ENCODE results near the gene RCCD1. TPM values are rescaled to one million over a fixed set of nuclear protein-coding genes. Genes with fewer than 3 reads are reported as not detected.

Gene RCCD1
- total and polyA plus RNA-seq, 4 donors: 4.4 to 11.5 (median 6.7) TPM

DNA sequence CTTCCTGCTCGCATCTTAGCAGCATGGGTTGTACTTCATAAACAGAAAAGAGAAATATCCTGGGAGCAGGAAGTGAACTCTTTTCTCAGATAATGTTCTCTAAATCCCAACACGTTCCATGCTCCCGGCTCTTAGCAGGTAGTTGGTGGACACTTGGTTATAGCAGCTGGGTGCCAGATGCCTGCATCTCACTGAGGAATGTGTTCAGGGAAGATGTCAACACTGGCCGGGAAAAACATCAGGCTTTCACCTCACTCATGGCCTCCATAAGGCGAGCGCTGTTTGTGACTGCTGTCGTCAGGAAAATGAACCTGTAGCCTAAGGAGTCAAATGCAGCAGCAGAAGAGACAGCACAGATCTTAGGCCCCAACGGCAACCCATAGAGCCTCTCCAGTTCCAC is 44.1 kb downstream of the RCCD1 start:
- WGBS, 2 donors: 86 to 93% methylated on average over 8 of the region's 8 CpGs
- no peak overlapping the region for H3K27ac ChIP-seq (ENCODE audit: low read depth in 1 of 2, low read length in 1 of 2)
- H3K36me3 ChIP-seq (ENCODE audit: control insufficient read depth in 4 of 4, insufficient read depth in 4 of 4, low read length in 4 of 4): peaks cover 22 to 29% (median 26%) of the 10 kb centered on the region in 4 donors
- no peak for DNase-seq
- no peaks in the 10 kb centered on the region for H3K27me3 ChIP-seq (ENCODE audit: control insufficient read depth in 3 of 3, insufficient read depth in 3 of 3, low read length in 2 of 3)
- H3K9ac ChIP-seq (ENCODE audit: insufficient read depth in 1 of 2, low read length in 2 of 2): no peak overlapping the region
- no peak for ATAC-seq (ENCODE audit: insufficient read depth, low FRiP score)
- peaks cover 0 to 8% (median 0%) of the 10 kb centered on the region in 5 donors for H3K4me1 ChIP-seq (ENCODE audit: control insufficient read depth in 5 of 5, insufficient read depth in 5 of 5, low read length in 5 of 5)
- TF ChIP-seq, protein P1, sequence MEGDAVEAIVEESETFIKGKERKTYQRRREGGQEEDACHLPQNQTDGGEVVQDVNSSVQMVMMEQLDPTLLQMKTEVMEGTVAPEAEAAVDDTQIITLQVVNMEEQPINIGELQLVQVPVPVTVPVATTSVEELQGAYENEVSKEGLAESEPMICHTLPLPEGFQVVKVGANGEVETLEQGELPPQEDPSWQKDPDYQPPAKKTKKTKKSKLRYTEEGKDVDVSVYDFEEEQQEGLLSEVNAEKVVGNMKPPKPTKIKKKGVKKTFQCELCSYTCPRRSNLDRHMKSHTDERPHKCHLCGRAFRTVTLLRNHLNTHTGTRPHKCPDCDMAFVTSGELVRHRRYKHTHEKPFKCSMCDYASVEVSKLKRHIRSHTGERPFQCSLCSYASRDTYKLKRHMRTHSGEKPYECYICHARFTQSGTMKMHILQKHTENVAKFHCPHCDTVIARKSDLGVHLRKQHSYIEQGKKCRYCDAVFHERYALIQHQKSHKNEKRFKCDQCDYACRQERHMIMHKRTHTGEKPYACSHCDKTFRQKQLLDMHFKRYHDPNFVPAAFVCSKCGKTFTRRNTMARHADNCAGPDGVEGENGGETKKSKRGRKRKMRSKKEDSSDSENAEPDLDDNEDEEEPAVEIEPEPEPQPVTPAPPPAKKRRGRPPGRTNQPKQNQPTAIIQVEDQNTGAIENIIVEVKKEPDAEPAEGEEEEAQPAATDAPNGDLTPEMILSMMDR (IDR thresholded peaks at IDR 0.05; ENCODE audit: control extremely low read depth, extremely low read depth): no peak
- H3K4me3 ChIP-seq: no peak overlapping the region
- no peaks in the 10 kb centered on the region for H3K9me3 ChIP-seq (ENCODE audit: control insufficient read depth in 4 of 4, insufficient read depth in 3 of 4, low read length in 3 of 4)

DNA sequence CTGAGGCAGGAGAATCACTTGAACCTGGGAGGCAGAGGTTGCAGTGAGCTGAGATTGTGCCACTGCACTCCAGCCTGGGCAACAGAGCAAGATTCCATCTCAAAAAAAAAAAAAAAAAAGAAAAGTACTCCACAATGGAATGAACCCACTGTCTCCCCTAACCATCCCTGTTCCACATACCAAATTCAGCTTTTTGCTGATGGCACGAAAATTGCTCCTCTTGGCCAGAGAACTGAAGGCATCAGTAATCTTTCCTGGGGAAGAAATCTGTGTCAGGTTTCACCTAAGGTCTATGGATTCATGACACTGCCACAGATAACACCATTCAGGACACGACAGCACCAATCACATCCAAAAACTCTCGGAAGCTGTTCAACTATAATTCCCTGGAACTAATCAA is 46.5 kb downstream of the RCCD1 start:
- TF ChIP-seq, protein P1 (IDR thresholded peaks at IDR 0.05; ENCODE audit: control extremely low read depth, extremely low read depth): no peak
- Histone ChIP-seq H3K4me3 (no peak overlapping the region), H3K9ac (ENCODE audit: insufficient read depth in 1 of 2, low read length in 2 of 2) (no peak overlapping the region), H3K36me3 (ENCODE audit: control insufficient read depth in 4 of 4, insufficient read depth in 4 of 4, low read length in 4 of 4) (peaks cover 29 to 39% (median 34%) of the 10 kb centered on the region in 4 donors), H3K27me3 (ENCODE audit: control insufficient read depth in 3 of 3, insufficient read depth in 3 of 3, low read length in 2 of 3) (no peaks in the 10 kb centered on the region), H3K4me1 (ENCODE audit: control insufficient read depth in 5 of 5, insufficient read depth in 5 of 5, low read length in 5 of 5) (no peaks in the 10 kb centered on the region), H3K27ac (ENCODE audit: low read depth in 1 of 2, low read length in 1 of 2) (no peak overlapping the region), H3K9me3 (ENCODE audit: control insufficient read depth in 4 of 4, insufficient read depth in 3 of 4, low read length in 3 of 4) (no peaks in the 10 kb centered on the region)
- WGBS, 2 donors: 96 to 97% methylated on average over 3 of the region's 3 CpGs
- DNase-seq: no peak
- no peak for ATAC-seq (ENCODE audit: insufficient read depth, low FRiP score)

DNA sequence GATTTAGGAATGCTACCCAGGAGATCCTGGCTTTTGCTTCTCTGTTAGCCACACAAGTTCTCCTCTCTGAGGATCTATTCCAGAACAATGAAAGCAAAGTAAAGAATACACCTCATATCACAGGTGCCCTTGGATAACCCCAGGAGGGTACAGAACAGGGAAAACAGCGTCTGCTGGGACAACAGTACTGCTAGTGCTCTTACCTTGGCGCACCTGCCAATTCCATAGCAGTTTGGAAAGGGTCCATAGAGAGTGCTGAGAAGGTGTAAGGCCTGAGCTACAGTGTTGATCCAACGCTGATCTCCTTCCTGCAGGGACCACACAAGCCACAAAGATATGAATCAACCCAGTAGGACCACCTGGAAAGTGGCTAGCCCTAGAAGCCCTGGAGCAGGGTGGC is 52.6 kb downstream of the RCCD1 start:
- no peak for ATAC-seq (ENCODE audit: insufficient read depth, low FRiP score)
- TF ChIP-seq, protein P1 (IDR thresholded peaks at IDR 0.05; ENCODE audit: control extremely low read depth, extremely low read depth): no peak
- DNase-seq: no peak
- H3K9me3 ChIP-seq (ENCODE audit: control insufficient read depth in 4 of 4, insufficient read depth in 3 of 4, low read length in 3 of 4): no peaks in the 10 kb centered on the region
- no peak overlapping the region for H3K4me3 ChIP-seq
- H3K27ac ChIP-seq (ENCODE audit: low read depth in 1 of 2, low read length in 1 of 2): no peak overlapping the region
- H3K27me3 ChIP-seq (ENCODE audit: control insufficient read depth in 3 of 3, insufficient read depth in 3 of 3, low read length in 2 of 3): no peaks in the 10 kb centered on the region
- peaks cover 25 to 52% (median 40%) of the 10 kb centered on the region in 4 donors for H3K36me3 ChIP-seq (ENCODE audit: control insufficient read depth in 4 of 4, insufficient read depth in 4 of 4, low read length in 4 of 4)
- 93% methylated on average over 3 of the region's 3 CpGs for WGBS, 2 donors
- H3K9ac ChIP-seq (ENCODE audit: insufficient read depth in 1 of 2, low read length in 2 of 2): no peak overlapping the region
- H3K4me1 ChIP-seq (ENCODE audit: control insufficient read depth in 5 of 5, insufficient read depth in 5 of 5, low read length in 5 of 5): no peaks in the 10 kb centered on the region

Small RNA genes lying within 50 kb of the gene (small RNA-seq; reads per million reads assigned to genes)
- gene RF00019 (ENCODE audit: low replicate concordance): not detected

Other genes starting within 250 kb of the RCCD1 start
- 1 to 10 TPM; 3.2 to 4.4 TPM for gene BLM, start 237.5 kb upstream of the RCCD1 start, total RNA-seq
- 1 to 10 TPM; 2.2 to 8.7 TPM for gene BLM, start 237.5 kb upstream of the RCCD1 start, polyA plus RNA-seq
- 100 to 1,000 TPM in 1 of 2 donors, 10 to 100 TPM in 1; 57.1 to 113 TPM for gene FURIN, start 86.3 kb upstream of the RCCD1 start, total RNA-seq
- 100 to 1,000 TPM in 1 of 2 donors, 10 to 100 TPM in 1; 71.2 to 159 TPM for gene FURIN, start 86.3 kb upstream of the RCCD1 start, polyA plus RNA-seq
- 10 to 100 TPM; 48.1 to 62.9 TPM for gene FES, start 70.4 kb upstream of the RCCD1 start, total RNA-seq
- 100 to 1,000 TPM in 1 of 2 donors, 10 to 100 TPM in 1; 25.7 to 104 TPM for gene FES, start 70.4 kb upstream of the RCCD1 start, polyA plus RNA-seq
- 10 to 100 TPM; 34.1 to 80.6 TPM for gene MAN2A2, start 51.6 kb upstream of the RCCD1 start, total RNA-seq
- gene MAN2A2, start 51.6 kb upstream of the RCCD1 start, polyA plus RNA-seq: 10 to 100 TPM; 39.7 to 82.9 TPM
- 10 to 100 TPM; 12.7 to 16.9 TPM for gene HDDC3, start 22.3 kb upstream of the RCCD1 start, total RNA-seq
- 10 to 100 TPM; 16.0 to 19.6 TPM for gene HDDC3, start 22.3 kb upstream of the RCCD1 start, polyA plus RNA-seq
- gene UNC45A, start 19.6 kb upstream of the RCCD1 start, total RNA-seq: 10 to 100 TPM; 58.7 to 59.6 TPM
- 10 to 100 TPM; 34.4 to 47.9 TPM for gene UNC45A, start 19.6 kb upstream of the RCCD1 start, polyA plus RNA-seq
- gene PRC1, start 39.7 kb downstream of the RCCD1 start, total RNA-seq: 10 to 100 TPM in 1 of 2 donors, 1 to 10 TPM in 1; 5.0 to 31.1 TPM
- 1 to 10 TPM; 7.5 to 8.2 TPM for gene PRC1, start 39.7 kb downstream of the RCCD1 start, polyA plus RNA-seq
- 10 to 100 TPM in 1 of 2 donors, 1 to 10 TPM in 1; 6.5 to 20.7 TPM for gene VPS33B, start 67.7 kb downstream of the RCCD1 start, total RNA-seq
- gene VPS33B, start 67.7 kb downstream of the RCCD1 start, polyA plus RNA-seq: 10 to 100 TPM; 11.4 to 14.2 TPM
- gene SV2B, start 145.4 kb downstream of the RCCD1 start, total RNA-seq: 1 to 10 TPM; 1.6 to 2.8 TPM
- under 1 TPM; 0.12 to 0.24 TPM for gene SV2B, start 145.4 kb downstream of the RCCD1 start, polyA plus RNA-seq

All from lung (tissue), 13 donors.